ENCODE data around the gene MS4A5. TPM values are rescaled to one million over a fixed set of nuclear protein-coding genes. Genes with fewer than 3 reads are reported as not detected.

The MS4A5 gene
- polyA plus RNA-seq, 1 donor from 2014 or later = not detected

DNA sequence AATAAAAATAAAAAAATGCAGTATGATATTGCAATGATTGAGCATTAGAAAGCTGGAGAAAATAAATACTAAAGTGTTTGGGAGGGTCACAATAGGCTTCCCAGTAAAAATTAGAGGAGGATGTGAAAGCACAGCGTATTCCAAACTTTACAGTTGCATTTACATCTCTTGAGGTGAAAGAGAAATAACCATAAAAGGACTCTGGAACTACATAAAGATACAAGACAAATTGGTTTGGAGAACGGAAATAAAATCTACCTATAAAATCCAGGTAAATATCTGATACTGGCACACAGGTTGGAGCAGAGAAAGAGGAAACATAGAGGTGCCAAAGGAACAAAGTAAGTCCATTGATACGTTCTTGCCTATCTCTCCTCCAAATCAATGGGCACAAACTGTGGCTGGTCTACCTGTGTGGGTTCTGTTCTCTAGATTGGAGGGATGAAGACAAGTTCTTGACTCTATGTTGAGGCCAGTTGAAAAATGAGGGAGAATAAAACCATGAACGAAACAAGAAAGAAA lies 63.2 kb downstream of the MS4A5 start, which contains the start of gene MS4A12:
TSS of gene MS4A12 (plus strand) at position 291 of the 522 bp plus-strand sequence. CDS start 4,541 bp downstream, outside the sequence.
- H3K9ac ChIP-seq (ENCODE audit: low read length) = no peak within 1 kb of the TSS
- H3K4me3 ChIP-seq (ENCODE audit: low read length) = no peak within 1 kb of the TSS
- no peaks in the 10 kb centered on the region for H4K20me1 ChIP-seq (ENCODE audit: insufficient read depth)
- no peaks in the 10 kb centered on the region for H3K79me2 ChIP-seq (replicated peaks; ENCODE audit: insufficient read depth, low read length)
- H3K9me3 ChIP-seq (ENCODE audit: low read length) = no peaks in the 10 kb centered on the region
- H3K27ac ChIP-seq (ENCODE audit: low read length) = no peak within 1 kb of the TSS
- H3F3A ChIP-seq (ENCODE audit: insufficient read depth, low read length, poor library complexity, severe bottlenecking) = no peaks in the 10 kb centered on the region
- TF ChIP-seq SMC3 (conservative IDR thresholded peaks at IDR 0.05; ENCODE audit: poor library complexity) = no peak
- TF ChIP-seq TAF1 (IDR thresholded peaks at IDR 0.05; ENCODE audit: low read depth) = no peak
- TF ChIP-seq CTCF (IDR thresholded peaks at IDR 0.05; ENCODE audit: poor library complexity, severe bottlenecking) = no peak
- TF ChIP-seq REST (IDR thresholded peaks at IDR 0.05; ENCODE audit: borderline replicate concordance) = no peak
- no peak for TF ChIP-seq EP300 (conservative IDR thresholded peaks at IDR 0.05; ENCODE audit: poor library complexity, severe bottlenecking)
- TF ChIP-seq RAD21 (conservative IDR thresholded peaks at IDR 0.05) = no peak
- TF ChIP-seq POLR2AphosphoS5 (IDR thresholded peaks at IDR 0.05) = no peak
- no peak for TF ChIP-seq MXI1 (conservative IDR thresholded peaks at IDR 0.05; ENCODE audit: poor library complexity, severe bottlenecking)
- TF ChIP-seq EZH2 (IDR thresholded peaks at IDR 0.05; ENCODE audit: borderline replicate concordance, insufficient read depth, low read length, poor library complexity, severe bottlenecking) = no peak
- no peaks in the 10 kb centered on the region for H3K27me3 ChIP-seq (ENCODE audit: insufficient read depth, low read depth, low read length)
- H3K36me3 ChIP-seq (ENCODE audit: insufficient read depth, low read length) = no peaks in the 10 kb centered on the region
- no peak within 1 kb of the TSS for H2AFZ ChIP-seq (ENCODE audit: low read depth, low read length)
- H3K4me2 ChIP-seq (ENCODE audit: low read length) = no peak within 1 kb of the TSS
- H3K9me2 ChIP-seq (ENCODE audit: insufficient read depth, low read length) = no peaks in the 10 kb centered on the region

GRCh38 chr11:60493454-60493853 lies 64.1 kb downstream of the MS4A5 start:
- Histone ChIP-seq H3K36me3 (ENCODE audit: insufficient read depth, low read length) (no peaks in the 10 kb centered on the region), H4K20me1 (ENCODE audit: insufficient read depth) (no peaks in the 10 kb centered on the region), H3K27me3 (ENCODE audit: insufficient read depth, low read depth, low read length) (no peaks in the 10 kb centered on the region), H3K79me2 (replicated peaks; ENCODE audit: insufficient read depth, low read length) (no peaks in the 10 kb centered on the region), H3K4me3 (ENCODE audit: low read length) (no peak overlapping the region), H3K9me3 (ENCODE audit: low read length) (no peaks in the 10 kb centered on the region), H2AFZ (ENCODE audit: low read depth, low read length) (no peak overlapping the region), H3K9me2 (ENCODE audit: insufficient read depth, low read length) (no peaks in the 10 kb centered on the region), H3K9ac (ENCODE audit: low read length) (no peak overlapping the region), H3F3A (ENCODE audit: insufficient read depth, low read length, poor library complexity, severe bottlenecking) (no peaks in the 10 kb centered on the region), H3K4me2 (ENCODE audit: low read length) (no peak overlapping the region), H3K27ac (ENCODE audit: low read length) (no peak overlapping the region)
- no peak for TF ChIP-seq REST (IDR thresholded peaks at IDR 0.05; ENCODE audit: borderline replicate concordance)
- TF ChIP-seq MXI1 (conservative IDR thresholded peaks at IDR 0.05; ENCODE audit: poor library complexity, severe bottlenecking) = no peak
- no peak for TF ChIP-seq RAD21 (conservative IDR thresholded peaks at IDR 0.05)
- no peak for TF ChIP-seq POLR2AphosphoS5 (IDR thresholded peaks at IDR 0.05)
- TF ChIP-seq EP300 (conservative IDR thresholded peaks at IDR 0.05; ENCODE audit: poor library complexity, severe bottlenecking) = no peak
- TF ChIP-seq TAF1 (IDR thresholded peaks at IDR 0.05; ENCODE audit: low read depth) = no peak
- no peak for TF ChIP-seq CTCF (IDR thresholded peaks at IDR 0.05; ENCODE audit: poor library complexity, severe bottlenecking)
- TF ChIP-seq SMC3 (conservative IDR thresholded peaks at IDR 0.05; ENCODE audit: poor library complexity) = no peak
- TF ChIP-seq EZH2 (IDR thresholded peaks at IDR 0.05; ENCODE audit: borderline replicate concordance, insufficient read depth, low read length, poor library complexity, severe bottlenecking) = no peak
